ENCODE measurements around the gene KIAA1614. TPM values are rescaled to one million over a fixed set of nuclear protein-coding genes. Genes with fewer than 3 reads are reported as not detected.

KIAA1614 gene
- total RNA-seq, 1 donor from 2014 or later, result 8.2 TPM

GRCh38 chr1:180926164-180926981 is 13.7 kb downstream of the KIAA1614 start:
- peak overlapping the region; percentile 59 for H3K27ac Mint-ChIP-seq (ENCODE audit: unreplicated experiment)
- H3K9me3 Mint-ChIP-seq (ENCODE audit: low read depth), result no peaks in the 10 kb centered on the region
- no peaks in the 10 kb centered on the region for H3K27me3 Mint-ChIP-seq (ENCODE audit: low read depth)
- peaks cover 49% of the 10 kb centered on the region for H3K4me1 Mint-ChIP-seq (ENCODE audit: low read depth)
- peak overlapping the region; percentile 9 for H3K4me3 Mint-ChIP-seq (ENCODE audit: unreplicated experiment)
- TF ChIP-seq CTCF (IDR thresholded peaks at IDR 0.05), result no peak
- H3K36me3 Mint-ChIP-seq (ENCODE audit: low read depth), result peaks cover 8% of the 10 kb centered on the region
- DNase-seq (ENCODE audit: low spot score), result peak; percentile 90

- Mint-ChIP-seq H3K27ac (ENCODE audit: unreplicated experiment) (no peak overlapping the region), H3K4me3 (ENCODE audit: unreplicated experiment) (no peak overlapping the region), H3K36me3 (ENCODE audit: low read depth) (peaks cover 8% of the 10 kb centered on the region), H3K4me1 (ENCODE audit: low read depth) (peaks cover 44% of the 10 kb centered on the region), H3K9me3 (ENCODE audit: low read depth) (no peaks in the 10 kb centered on the region), H3K27me3 (ENCODE audit: low read depth) (no peaks in the 10 kb centered on the region)
- no peak for DNase-seq (ENCODE audit: low spot score)
- TF ChIP-seq CTCF (IDR thresholded peaks at IDR 0.05), result no peak
Observed at GRCh38 chr1:180927348-180927747, 14.7 kb downstream of the KIAA1614 start.

GRCh38 chr1:180927841-180928240 is 15.1 kb downstream of the KIAA1614 start:
- Mint-ChIP-seq H3K27me3 (ENCODE audit: low read depth) (no peaks in the 10 kb centered on the region), H3K36me3 (ENCODE audit: low read depth) (peaks cover 8% of the 10 kb centered on the region), H3K27ac (ENCODE audit: unreplicated experiment) (no peak overlapping the region), H3K9me3 (ENCODE audit: low read depth) (no peaks in the 10 kb centered on the region), H3K4me3 (ENCODE audit: unreplicated experiment) (no peak overlapping the region), H3K4me1 (ENCODE audit: low read depth) (peaks cover 39% of the 10 kb centered on the region)
- no peak for DNase-seq (ENCODE audit: low spot score)
- TF ChIP-seq CTCF (IDR thresholded peaks at IDR 0.05), result no peak

GRCh38 chr1:180928331-180929230 is 15.9 kb downstream of the KIAA1614 start:
- H3K36me3 Mint-ChIP-seq (ENCODE audit: low read depth), result peaks cover 8% of the 10 kb centered on the region
- no peak for TF ChIP-seq CTCF (IDR thresholded peaks at IDR 0.05)
- H3K27ac Mint-ChIP-seq (ENCODE audit: unreplicated experiment), result no peak overlapping the region
- H3K4me1 Mint-ChIP-seq (ENCODE audit: low read depth), result peaks cover 32% of the 10 kb centered on the region
- H3K27me3 Mint-ChIP-seq (ENCODE audit: low read depth), result no peaks in the 10 kb centered on the region
- no peaks in the 10 kb centered on the region for H3K9me3 Mint-ChIP-seq (ENCODE audit: low read depth)
- no peak for DNase-seq (ENCODE audit: low spot score)
- H3K4me3 Mint-ChIP-seq (ENCODE audit: unreplicated experiment), result no peak overlapping the region

- DNase-seq (ENCODE audit: low spot score), result no peak
- no peak for TF ChIP-seq CTCF (IDR thresholded peaks at IDR 0.05)
- Mint-ChIP-seq H3K36me3 (ENCODE audit: low read depth) (peaks cover 8% of the 10 kb centered on the region), H3K4me1 (ENCODE audit: low read depth) (peaks cover 30% of the 10 kb centered on the region), H3K27ac (ENCODE audit: unreplicated experiment) (no peak overlapping the region), H3K27me3 (ENCODE audit: low read depth) (no peaks in the 10 kb centered on the region), H3K9me3 (ENCODE audit: low read depth) (no peaks in the 10 kb centered on the region), H3K4me3 (ENCODE audit: unreplicated experiment) (no peak overlapping the region)
Observed at GRCh38 chr1:180929389-180929788, 16.7 kb downstream of the KIAA1614 start.
